Kidney (tissue), 14 donors: ENCODE measurements around the gene CEP70. TPM values are rescaled to one million over a fixed set of nuclear protein-coding genes. Genes with fewer than 3 reads are reported as not detected.

Experiments used
- DNase-seq, 5 donors: peaks; one replicate each; pipeline ENCODE4 v3.0.0-alpha.2; 2013 to 2020
- FAIRE-seq: peaks from 2 replicates; lab custom pipeline; 2012; peaks lifted over from hg19 to GRCh38; lab: Jason Lieb, UNC
- H3K27ac ChIP-seq, 2 donors: one replicate each; pipeline ENCODE4 v1.7.0; 2013; ENCODE audit warnings: low read depth in 2 of 2, low read length in 2 of 2, inconsistent platforms in 1 of 2
- H3K27me3 ChIP-seq: one replicate; pipeline ENCODE4 v1.7.1; 2013; ENCODE audit warnings: low read length, inconsistent platforms; ENCODE audit not compliant: control insufficient read depth, insufficient read depth
- H3K36me3 ChIP-seq, 3 donors: one replicate each; pipeline versions ENCODE4 v1.7.0 to v1.7.1; 2013; ENCODE audit warnings: low read length in 3 of 3, control low read depth in 1 of 3, inconsistent platforms in 1 of 3; ENCODE audit not compliant: insufficient read depth in 3 of 3, control insufficient read depth in 2 of 3
- H3K4me1 ChIP-seq, 3 donors: one replicate each; pipeline versions ENCODE4 v1.7.0 to v1.7.1; 2013; ENCODE audit warnings: low read length in 3 of 3, inconsistent platforms in 1 of 3, low read depth in 1 of 3; ENCODE audit not compliant: control insufficient read depth in 2 of 3, insufficient read depth in 2 of 3
- H3K4me3 ChIP-seq, 3 donors: one replicate each; pipeline versions ENCODE4 v1.7.0 to v1.8.1; 2013; ENCODE audit warnings: low read length in 3 of 3, control low read depth in 1 of 3, inconsistent platforms in 1 of 3
- H3K9ac ChIP-seq, 3 donors: one replicate each; pipeline versions ENCODE4 v1.7.0 to v1.7.1; 2013; ENCODE audit warnings: low read length in 3 of 3, control low read depth in 1 of 3, inconsistent platforms in 1 of 3
- H3K9me3 ChIP-seq, 3 donors: one replicate each; pipeline versions ENCODE4 v1.7.0 to v1.7.1; 2013; ENCODE audit warnings: low read length in 3 of 3, control low read depth in 1 of 3, inconsistent platforms in 1 of 3; ENCODE audit not compliant: control insufficient read depth in 2 of 3, insufficient read depth in 1 of 3
- intact Hi-C: fragments of 100-400 bp; cut with DNase I; formaldehyde crosslinking; loops from one replicate; pipeline ENCODE4 v1.11.1; 2022
- polyA plus RNA-seq: library from polyadenylated mRNA; stranded (reverse); fragments of 350-450 nt; fragmentation: Illumina TruSeq; extraction: RNeasy Lipid Tissue Mini Kit (QIAGEN cat#74804); gene quantifications from one replicate; pipeline ENCODE4 v1.2.3, GENCODE V29; 2014; ENCODE audit warnings: low read depth, low replicate concordance; ENCODE audit not compliant: insufficient read depth
- total RNA-seq: library from RNA; stranded (reverse); fragmentation: NEBNext Ultra II Directional; extraction: Animal tissue kit (Norgen Biotek cat#: 25700); gene quantifications from one replicate; pipeline ENCODE4 v1.2.1, GENCODE V29; 2021
- TF ChIP-seq, protein P1 (sequence below): IDR thresholded peaks from 3 replicates; pipeline ENCODE4 v1.5.1; 2012; ENCODE audit warnings: mild to moderate bottlenecking, moderate library complexity, borderline replicate concordance; ENCODE audit not compliant: insufficient read depth; ENCODE audit errors: extremely low read depth
- donor health status: control.
- donor health status: control.
- donor health status: control.
- donor health status: control.
- donor health status: control.
- donor health status: DM: yes; HTN: yes; CAD: no.
- donor health status: Normal renal cell carcinoma (clear cell type).

Gene CEP70
- total and polyA plus RNA-seq, 2 donors from 2014 or later: 22.6 to 64.3 TPM

DNA sequence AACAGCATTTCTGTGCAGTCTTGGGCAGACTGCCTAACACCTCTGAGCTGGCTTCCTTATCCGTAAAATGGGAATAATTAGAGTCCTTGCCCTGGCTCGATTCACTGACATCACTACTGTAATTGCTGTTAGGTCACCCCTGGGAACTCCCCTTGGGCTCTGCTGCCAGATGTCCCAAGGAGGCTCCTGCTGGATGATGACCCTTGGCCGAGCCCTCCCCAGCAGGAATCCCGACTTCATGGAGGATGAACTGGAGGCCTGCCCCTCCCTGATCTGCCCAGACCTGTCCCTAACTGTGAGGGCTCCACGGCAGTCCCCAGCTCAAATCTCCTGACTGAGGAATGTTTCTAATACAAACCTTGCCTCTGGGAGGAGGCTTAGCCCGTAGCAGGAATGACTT is 141.6 kb downstream of the CEP70 start:
- H3K9ac ChIP-seq: no peak overlapping the region
- H3K9me3 ChIP-seq: no peaks in the 10 kb centered on the region
- TF ChIP-seq, protein P1, sequence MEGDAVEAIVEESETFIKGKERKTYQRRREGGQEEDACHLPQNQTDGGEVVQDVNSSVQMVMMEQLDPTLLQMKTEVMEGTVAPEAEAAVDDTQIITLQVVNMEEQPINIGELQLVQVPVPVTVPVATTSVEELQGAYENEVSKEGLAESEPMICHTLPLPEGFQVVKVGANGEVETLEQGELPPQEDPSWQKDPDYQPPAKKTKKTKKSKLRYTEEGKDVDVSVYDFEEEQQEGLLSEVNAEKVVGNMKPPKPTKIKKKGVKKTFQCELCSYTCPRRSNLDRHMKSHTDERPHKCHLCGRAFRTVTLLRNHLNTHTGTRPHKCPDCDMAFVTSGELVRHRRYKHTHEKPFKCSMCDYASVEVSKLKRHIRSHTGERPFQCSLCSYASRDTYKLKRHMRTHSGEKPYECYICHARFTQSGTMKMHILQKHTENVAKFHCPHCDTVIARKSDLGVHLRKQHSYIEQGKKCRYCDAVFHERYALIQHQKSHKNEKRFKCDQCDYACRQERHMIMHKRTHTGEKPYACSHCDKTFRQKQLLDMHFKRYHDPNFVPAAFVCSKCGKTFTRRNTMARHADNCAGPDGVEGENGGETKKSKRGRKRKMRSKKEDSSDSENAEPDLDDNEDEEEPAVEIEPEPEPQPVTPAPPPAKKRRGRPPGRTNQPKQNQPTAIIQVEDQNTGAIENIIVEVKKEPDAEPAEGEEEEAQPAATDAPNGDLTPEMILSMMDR: no peak

DNA sequence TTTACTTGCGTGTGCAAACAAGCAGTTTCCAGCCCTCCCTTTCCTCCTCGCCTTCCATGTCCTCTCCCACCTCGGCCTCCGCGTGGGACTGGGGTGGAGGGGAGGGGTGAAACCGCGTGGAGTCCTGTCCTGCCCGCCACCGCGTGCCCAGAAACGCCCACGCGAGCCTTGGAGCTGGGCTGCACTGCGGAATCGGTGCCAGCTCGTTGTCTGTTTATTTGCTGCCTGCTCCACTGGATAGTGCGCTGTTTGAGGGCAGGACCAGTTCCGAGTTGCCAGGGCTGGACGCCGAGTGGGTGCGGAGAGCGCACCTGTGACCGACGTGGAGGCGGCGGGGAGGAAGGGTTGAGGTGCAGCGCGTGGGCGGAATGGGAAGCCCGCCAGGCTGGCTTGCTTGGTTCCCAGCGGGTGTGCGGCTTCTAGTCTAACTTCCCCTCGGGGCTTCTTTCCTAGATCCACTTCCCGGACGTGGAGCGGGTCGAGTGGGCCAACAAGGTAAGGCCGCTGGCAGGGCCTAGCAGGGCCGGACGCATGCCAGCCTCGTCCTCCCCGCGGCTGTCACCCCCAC is 142.4 kb downstream of the CEP70 start:
- TF ChIP-seq, protein P1: no peak
- DNase-seq (peak in 1 of 5 donors; percentile 7), FAIRE-seq (no peak)
- Histone ChIP-seq H3K9ac (no peak overlapping the region), H3K4me1 (no peaks in the 10 kb centered on the region), H3K4me3 (no peak overlapping the region), H3K27me3 (no peaks in the 10 kb centered on the region), H3K9me3 (no peaks in the 10 kb centered on the region), H3K27ac (no peak overlapping the region), H3K36me3 (no peaks in the 10 kb centered on the region)
- intact Hi-C loops: no loop called here

More for the DNA sequence above, 141.6 kb downstream of the CEP70 start:
- Histone ChIP-seq H3K27me3 (no peaks in the 10 kb centered on the region), H3K27ac (no peak overlapping the region), H3K36me3 (no peaks in the 10 kb centered on the region), H3K4me1 (no peaks in the 10 kb centered on the region), H3K4me3 (no peak overlapping the region)
- FAIRE-seq: no peak
- intact Hi-C loops: no loop called here
- DNase-seq: no peak

DNA sequence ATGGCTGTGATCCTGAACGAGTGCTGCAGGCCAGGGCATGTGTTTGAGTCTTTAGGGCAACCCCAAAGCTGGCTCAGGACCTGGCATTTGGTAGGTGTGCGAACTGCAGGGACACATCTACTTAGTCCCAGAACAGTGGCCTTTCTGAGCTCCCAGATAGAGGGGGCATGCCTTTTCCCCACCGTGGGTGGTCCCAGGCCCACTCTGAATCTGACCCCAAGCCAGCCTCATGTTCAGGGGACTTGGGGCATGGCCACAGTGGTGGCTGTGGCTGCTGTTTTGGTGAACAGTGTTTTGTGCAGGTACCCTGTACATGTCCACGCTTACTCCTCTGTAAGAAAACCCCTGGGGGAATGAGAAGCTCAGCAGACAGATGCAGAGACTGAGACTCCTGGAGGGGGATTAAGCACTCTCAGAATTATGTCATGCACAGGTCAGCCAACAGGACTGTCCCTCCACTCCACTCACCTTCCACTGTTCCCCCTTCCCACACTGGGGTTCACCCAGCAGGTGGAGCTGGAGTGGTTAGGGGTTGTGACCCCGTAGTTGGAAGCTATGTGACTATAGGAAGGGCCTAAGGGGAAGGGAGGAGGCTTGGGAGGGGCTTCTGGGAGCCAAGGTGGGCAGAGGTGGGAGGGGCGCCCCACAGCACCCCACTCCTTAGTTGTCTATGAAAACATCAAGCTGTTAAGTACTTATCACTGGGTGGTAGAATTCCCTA is 143.2 kb downstream of the CEP70 start:
- DNase-seq: peak in 1 of 5 donors; percentile 4
- TF ChIP-seq, protein P1: no peak
- intact Hi-C loops: no loop called here
- Histone ChIP-seq H3K27me3 (no peaks in the 10 kb centered on the region), H3K9ac (no peak overlapping the region), H3K9me3 (no peaks in the 10 kb centered on the region), H3K27ac (no peak overlapping the region), H3K36me3 (no peaks in the 10 kb centered on the region), H3K4me3 (no peak overlapping the region), H3K4me1 (no peaks in the 10 kb centered on the region)
- FAIRE-seq: no peak
